ENCODE results near the gene TBC1D8.
"Not testable (repeated sequence)": the region's sequence is repeated elsewhere in the genome, so short reads cannot be mapped to it uniquely, and the experiment has no call there.

The TBC1D8 gene

GRCh38 chr2:101063352-101064124 lies 87.6 kb downstream of the TBC1D8 start:
- no peak for DNase-seq

GRCh38 chr2:101058386-101058785 lies 92.8 kb downstream of the TBC1D8 start:
- no peak for DNase-seq

GRCh38 chr2:101057051-101057933 lies 93.9 kb downstream of the TBC1D8 start:
- DNase-seq: no peak

- DNase-seq: no peak
Measured at GRCh38 chr2:101053117-101053516, 98.1 kb downstream of the TBC1D8 start.

- DNase-seq: no peak
Measured at GRCh38 chr2:101052147-101052546, 99.0 kb downstream of the TBC1D8 start.

GRCh38 chr2:101050886-101051285 lies 100.3 kb downstream of the TBC1D8 start:
- not testable (repeated sequence) for DNase-seq

- no peak for DNase-seq
Measured at GRCh38 chr2:101048756-101049155, 102.4 kb downstream of the TBC1D8 start.

GRCh38 chr2:101047774-101048173 lies 103.4 kb downstream of the TBC1D8 start:
- no peak for DNase-seq

- no peak for DNase-seq
Measured at GRCh38 chr2:101047075-101047766, 104.0 kb downstream of the TBC1D8 start.

GRCh38 chr2:101045330-101045729 lies 105.9 kb downstream of the TBC1D8 start:
- no peak for DNase-seq

- DNase-seq: no peak
Measured at GRCh38 chr2:101041413-101041812, 109.8 kb downstream of the TBC1D8 start.

- no peak for DNase-seq
Measured at GRCh38 chr2:101040761-101041160, 110.4 kb downstream of the TBC1D8 start.

- DNase-seq: no peak
Measured at GRCh38 chr2:101040072-101040471, 111.1 kb downstream of the TBC1D8 start.

- no peak for DNase-seq
Measured at GRCh38 chr2:101038455-101039255, 112.5 kb downstream of the TBC1D8 start.

GRCh38 chr2:101037161-101037755 lies 113.9 kb downstream of the TBC1D8 start:
- DNase-seq: no peak

- no peak for DNase-seq
Measured at GRCh38 chr2:101036562-101036961, 114.6 kb downstream of the TBC1D8 start.

GRCh38 chr2:101032084-101032776 lies 119.0 kb downstream of the TBC1D8 start:
- no peak for DNase-seq

- no peak for DNase-seq
Measured at GRCh38 chr2:101030866-101031554, 120.2 kb downstream of the TBC1D8 start.

GRCh38 chr2:101027852-101028251 lies 123.3 kb downstream of the TBC1D8 start:
- DNase-seq: no peak

- DNase-seq: no peak
Measured at GRCh38 chr2:101026923-101027469, 124.2 kb downstream of the TBC1D8 start.

Measured in SHP77 treated with DMSO at 0.1 percent for 48 hours (cell line).